Tibial artery (tissue), 4 donors: Measurements from ENCODE around the gene UBE2E2.
A peak's percentile ranks its signal among the peaks of the same experiment; 100 is the strongest.

Experiments used
- DNase-seq, 2 donors: peaks; one replicate each; pipeline ENCODE4 v3.0.0-alpha.2; 2019
- H3K27ac ChIP-seq, 2 donors: fragments of 200-600 bp; sonication (generic) in 1 of 2; 1 replicate in 1 of 2; 2 replicates in 1 of 2; pipeline ENCODE4 v1.5.1; 2018 to 2019; ENCODE audit warnings: mild to moderate bottlenecking in 1 of 2
- H3K27me3 ChIP-seq, 2 donors: fragments of 200-600 bp; sonication (generic) in 1 of 2; one replicate each; pipeline versions ENCODE4 v1.5.1 to v1.6.0; 2016 to 2019
- H3K36me3 ChIP-seq, 3 donors: fragments of 200-600 bp; sonication (generic) in 2 of 3; one replicate each; pipeline ENCODE4 v1.5.1; 2016 to 2019; ENCODE audit warnings: mild to moderate bottlenecking in 2 of 3
- H3K4me1 ChIP-seq, 4 donors: fragments of 200-600 bp; sonication (generic) in 2 of 4; 1 replicate in 3 of 4; 2 replicates in 1 of 4; pipeline ENCODE4 v1.5.1; 2016 to 2019
- H3K4me3 ChIP-seq, 2 donors: fragments of 200-600 bp; sonication (generic) in 1 of 2; 1 replicate in 1 of 2; 2 replicates in 1 of 2; pipeline ENCODE4 v1.5.1; 2018 to 2019; ENCODE audit warnings: mild to moderate bottlenecking in 2 of 2
- H3K9me3 ChIP-seq, 3 donors: fragments of 200-600 bp; sonication (generic) in 1 of 3; one replicate each; pipeline ENCODE4 v1.5.1; 2016 to 2019
- CTCF ChIP-seq, 2 experiments: fragments of 200-600 bp in 1 of 2; fragments of 450-650 bp in 1 of 2; IDR thresholded peaks; one replicate each; pipeline ENCODE4 v1.5.1; 2017 to 2019; ENCODE audit warnings: antibody characterized with exemption in 2 of 2, mild to moderate bottlenecking in 1 of 2, moderate library complexity in 1 of 2
- intact Hi-C: fragments of 100-400 bp; cut with DNase I; formaldehyde crosslinking; loops from one replicate; pipeline ENCODE4 v1.15.0; 2023; ENCODE audit warnings: low total_unique reads

UBE2E2 gene

GRCh38 chr3:23202921-23203707, at the start of gene UBE2E2:
Gene UBE2E2, plus strand, starts transcription at chr3:23203327.
- intact Hi-C loops = no loop called here
- Histone ChIP-seq H3K27me3 (no peaks in the 10 kb centered on the region), H3K27ac (peak within 1 kb of the TSS; percentile 90 to 94), H3K4me3 (peak within 1 kb of the TSS; percentile 84 to 95), H3K4me1 (peaks cover 0 to 43% (median 5%) of the 10 kb centered on the region in 4 donors), H3K36me3 (peaks cover 0 to 4% (median 0%) of the 10 kb centered on the region in 3 donors), H3K9me3 (no peaks in the 10 kb centered on the region)
- peak; percentile 60 to 85 for DNase-seq
- TF ChIP-seq CTCF (IDR thresholded peaks at IDR 0.05) = no peak

GRCh38 chr3:23153436-23153835, 49.7 kb upstream of the UBE2E2 start:
- Histone ChIP-seq H3K4me3 (no peak overlapping the region), H3K27me3 (no peaks in the 10 kb centered on the region), H3K36me3 (no peaks in the 10 kb centered on the region), H3K9me3 (peaks cover 0 to 9% (median 0%) of the 10 kb centered on the region in 3 donors), H3K4me1 (no peaks in the 10 kb centered on the region), H3K27ac (no peak overlapping the region)
- no peak for TF ChIP-seq CTCF (IDR thresholded peaks at IDR 0.05)
- DNase-seq = no peak
- intact Hi-C loops = no loop called here

GRCh38 chr3:23157331-23157730, 45.8 kb upstream of the UBE2E2 start:
- no peaks in the 10 kb centered on the region for H3K36me3 ChIP-seq
- no peak overlapping the region for H3K4me3 ChIP-seq
- H3K27ac ChIP-seq = no peak overlapping the region
- no peak for DNase-seq
- intact Hi-C loops = no loop called here
- TF ChIP-seq CTCF (IDR thresholded peaks at IDR 0.05) = no peak
- H3K4me1 ChIP-seq = peaks cover 0 to 10% (median 5%) of the 10 kb centered on the region in 4 donors
- no peaks in the 10 kb centered on the region for H3K27me3 ChIP-seq
- peaks cover 0 to 9% (median 0%) of the 10 kb centered on the region in 3 donors for H3K9me3 ChIP-seq

GRCh38 chr3:23159929-23160328, 43.2 kb upstream of the UBE2E2 start:
- intact Hi-C loops = no loop called here
- Histone ChIP-seq H3K4me1 (peaks cover 0 to 10% (median 5%) of the 10 kb centered on the region in 4 donors), H3K9me3 (peaks cover 0 to 1% (median 0%) of the 10 kb centered on the region in 3 donors), H3K4me3 (no peak overlapping the region), H3K36me3 (no peaks in the 10 kb centered on the region), H3K27me3 (no peaks in the 10 kb centered on the region), H3K27ac (no peak overlapping the region)
- no peak for DNase-seq
- TF ChIP-seq CTCF (IDR thresholded peaks at IDR 0.05) = no peak

GRCh38 chr3:23161308-23161707, 41.8 kb upstream of the UBE2E2 start:
- Histone ChIP-seq H3K27me3 (no peaks in the 10 kb centered on the region), H3K27ac (no peak overlapping the region), H3K4me3 (no peak overlapping the region), H3K36me3 (no peaks in the 10 kb centered on the region), H3K4me1 (peaks cover 0 to 10% (median 5%) of the 10 kb centered on the region in 4 donors), H3K9me3 (no peaks in the 10 kb centered on the region)
- intact Hi-C loops = no loop called here
- DNase-seq = no peak
- no peak for TF ChIP-seq CTCF (IDR thresholded peaks at IDR 0.05)
